H1 (cell line): Measurements from ENCODE around the gene SHC1. TPM values are rescaled to one million over a fixed set of nuclear protein-coding genes. Genes with fewer than 3 reads are reported as not detected.

ENCODE experiments used
- BACH1 ChIP-seq: IDR thresholded peaks from 2 replicates; pipeline ENCODE4 v1.6.1; 2012; ENCODE audit warnings: low read length, improper control_type of control experiment
- BCL11A ChIP-seq, 2 experiments: IDR thresholded peaks; one replicate each; pipeline ENCODE4 v1.6.1; 2011; ENCODE audit warnings: low read depth in 2 of 2, low read length in 2 of 2, mild to moderate bottlenecking in 2 of 2
- CBX5 ChIP-seq: fragments of 300-800, 300-1000 bp; sonication (generic); IDR thresholded peaks from 2 replicates; pipeline ENCODE4 v1.7.1; 2016; ENCODE audit warnings: antibody characterized with exemption, low read length, low read depth
- CBX8 ChIP-seq: fragments of 300-800, 300-1000 bp; sonication (generic); IDR thresholded peaks from 2 replicates; pipeline ENCODE4 v1.7.1; 2016; ENCODE audit warnings: low read depth, low read length, borderline replicate concordance
- CTCF ChIP-seq, 3 experiments: IDR thresholded peaks; 1 replicate in 2 of 3; 2 replicates in 1 of 3; pipeline versions ENCODE4 v1.5.1 to v1.6.1; 2011; ENCODE audit warnings: low read length in 3 of 3, mild to moderate bottlenecking in 3 of 3, inconsistent platforms in 2 of 3, low read depth in 1 of 3, moderate library complexity in 1 of 3; ENCODE audit not compliant: insufficient read depth in 1 of 3; ENCODE audit errors: control extremely low read depth in 1 of 3
- EGR1 ChIP-seq: IDR thresholded peaks from 2 replicates; pipeline ENCODE4 v1.6.1; 2011; ENCODE audit warnings: low read depth, low read length, borderline replicate concordance
- EP300 ChIP-seq, 2 experiments: IDR thresholded peaks; 1 replicate in 1 of 2; 2 replicates in 1 of 2; pipeline ENCODE4 v1.6.1; 2011 to 2012; ENCODE audit warnings: low read depth in 2 of 2, low read length in 2 of 2, mild to moderate bottlenecking in 2 of 2, borderline replicate concordance in 1 of 2, inconsistent platforms in 1 of 2, moderate library complexity in 1 of 2
- EZH2 ChIP-seq: fragments of 200-600 bp; sonication (generic); IDR thresholded peaks from 2 replicates; pipeline ENCODE4 v1.7.1; 2012; ENCODE audit warnings: low read depth, mild to moderate bottlenecking, moderate library complexity, low read length, inconsistent platforms; ENCODE audit not compliant: severe bottlenecking
- GABPA ChIP-seq: IDR thresholded peaks from 2 replicates; pipeline ENCODE4 v1.6.1; 2011; ENCODE audit warnings: mild to moderate bottlenecking, low read length, moderate library complexity, borderline replicate concordance; ENCODE audit not compliant: insufficient read depth
- HDAC6 ChIP-seq: IDR thresholded peaks from one replicate; pipeline ENCODE4 v1.7.1; 2012; ENCODE audit warnings: low read depth, mild to moderate bottlenecking, inconsistent platforms, low read length, moderate library complexity
- JUN ChIP-seq: IDR thresholded peaks from 2 replicates; pipeline ENCODE4 v1.6.1; 2011; ENCODE audit warnings: low read depth, mild to moderate bottlenecking, improper control_type of control experiment, low read length
- JUND ChIP-seq: IDR thresholded peaks from 2 replicates; pipeline ENCODE4 v1.6.1; 2011; ENCODE audit warnings: mild to moderate bottlenecking, improper control_type of control experiment, low read length
- KDM4A ChIP-seq: IDR thresholded peaks from one replicate; pipeline ENCODE4 v1.7.1; 2012; ENCODE audit warnings: low read depth, mild to moderate bottlenecking, moderate library complexity, low read length, inconsistent platforms; ENCODE audit not compliant: severe bottlenecking
- KDM5A ChIP-seq: fragments of 200-600 bp; IDR thresholded peaks from 2 replicates; pipeline ENCODE4 v1.7.1; 2012; ENCODE audit warnings: mild to moderate bottlenecking, low read length, inconsistent platforms, mixed read lengths
- MAX ChIP-seq: IDR thresholded peaks from 2 replicates; pipeline ENCODE4 v1.6.1; 2012; ENCODE audit warnings: inconsistent platforms
- RBBP5 ChIP-seq: IDR thresholded peaks from 2 replicates; pipeline ENCODE4 v1.7.1; 2012; ENCODE audit warnings: low read depth, mild to moderate bottlenecking, inconsistent platforms, low read length, moderate library complexity, borderline replicate concordance
- SIRT6 ChIP-seq: IDR thresholded peaks from one replicate; pipeline ENCODE4 v1.7.1; 2012; ENCODE audit warnings: low read length, inconsistent platforms
- SUZ12 ChIP-seq: fragments of 200-600 bp; sonication (generic); IDR thresholded peaks from 2 replicates; pipeline ENCODE4 v1.6.1; 2012; ENCODE audit warnings: mild to moderate bottlenecking, inconsistent platforms, low read length, moderate library complexity, mixed read lengths
- TCF12 ChIP-seq: IDR thresholded peaks from 2 replicates; pipeline ENCODE4 v1.6.1; 2011; ENCODE audit warnings: low read depth, mild to moderate bottlenecking, low read length
- polyA plus RNA-seq, 7 experiments: library from polyadenylated mRNA; depleted of rRNA in 3 of 7; stranded (reverse) in 5 of 7; unstranded in 2 of 7; fragments of >200 nt in 5 of 7; fragments of 200-250 nt in 2 of 7; gene quantifications; 1 replicate in 5 of 7; 2 replicates in 1 of 7; 4 replicates in 1 of 7; pipeline versions ENCODE4 v1.2.1 to v1.2.3, GENCODE V29; 2011 to 2013; ENCODE audit warnings: missing spikeins in 2 of 7, mixed read lengths in 2 of 7
- total RNA-seq: library from RNA; stranded (reverse); fragmentation: NEBNext Ultra II Directional; extraction: Animal tissue kit (Norgen Biotek cat#: 25700); gene quantifications from 2 replicates; pipeline ENCODE4 v1.2.1, GENCODE V29; 2021

The SHC1 gene
- total and polyA plus RNA-seq, 2 of the 8 experiments (the other 6 are each of a cell fraction or from before 2014, with no cell fraction given), result 177 to 212 TPM

- TF ChIP-seq GABPA, result no peak
- no peak for TF ChIP-seq EP300 (IDR thresholded peaks at IDR 0.05; ENCODE audit: borderline replicate concordance in 1 of 2, low read depth in 2 of 2, low read length in 2 of 2)
- no peak for TF ChIP-seq KDM4A
- no peak for TF ChIP-seq KDM5A
- no peak for TF ChIP-seq CBX5
- no peak for TF ChIP-seq SIRT6
- no peak for TF ChIP-seq HDAC6
- TF ChIP-seq CBX8, result no peak
- no peak for TF ChIP-seq SUZ12
- TF ChIP-seq JUND, result no peak
- no peak for TF ChIP-seq BCL11A (IDR thresholded peaks at IDR 0.05; ENCODE audit: low read depth in 2 of 2, low read length in 2 of 2)
- no peak for TF ChIP-seq EGR1
- no peak for TF ChIP-seq BACH1
- TF ChIP-seq RBBP5, result no peak
- no peak for TF ChIP-seq EZH2
- TF ChIP-seq TCF12, result no peak
- no peak for TF ChIP-seq MAX
- no peak for TF ChIP-seq JUN
- TF ChIP-seq CTCF (IDR thresholded peaks at IDR 0.05; ENCODE audit: control extremely low read depth in 1 of 3, insufficient read depth in 1 of 3, low read depth in 1 of 3, low read length in 3 of 3), result no peak
Observed at GRCh38 chr1:154975409-154976059, 5.0 kb upstream of the SHC1 start (continued).
